CD4-positive, alpha-beta T cell treated with Interleukin-17A for 4 hours (primary cell): ENCODE data around the gene MYO1D.
A peak's percentile ranks its signal among the peaks of the same experiment; 100 is the strongest.

Experiments
- DNase-seq: peaks from one replicate; pipeline ENCODE4 v3.0.0-alpha.2; 2020; ENCODE audit warnings: mixed read lengths

Gene MYO1D

GRCh38 chr17:32445074-32445415, 431.9 kb downstream of the MYO1D start:
- peak; percentile 29 for DNase-seq

GRCh38 chr17:32444301-32445073, 432.4 kb downstream of the MYO1D start, which contains the start of gene PSMD11:
Gene PSMD11 (plus strand): TSS chr17:32444510. CDS start chr17:32444524, 14 bp downstream.
- peak; percentile 99 for DNase-seq

GRCh38 chr17:32443827-32444300, 433.1 kb downstream of the MYO1D start:
- no peak for DNase-seq
